Medulla oblongata (tissue), 1 donor: ENCODE data around the gene DCAF11.

Experiments used
- DNase-seq: peaks from one replicate; pipeline ENCODE4 v3.0.0-alpha.2; 2015; ENCODE audit errors: extremely low spot score

DCAF11 gene

DNA sequence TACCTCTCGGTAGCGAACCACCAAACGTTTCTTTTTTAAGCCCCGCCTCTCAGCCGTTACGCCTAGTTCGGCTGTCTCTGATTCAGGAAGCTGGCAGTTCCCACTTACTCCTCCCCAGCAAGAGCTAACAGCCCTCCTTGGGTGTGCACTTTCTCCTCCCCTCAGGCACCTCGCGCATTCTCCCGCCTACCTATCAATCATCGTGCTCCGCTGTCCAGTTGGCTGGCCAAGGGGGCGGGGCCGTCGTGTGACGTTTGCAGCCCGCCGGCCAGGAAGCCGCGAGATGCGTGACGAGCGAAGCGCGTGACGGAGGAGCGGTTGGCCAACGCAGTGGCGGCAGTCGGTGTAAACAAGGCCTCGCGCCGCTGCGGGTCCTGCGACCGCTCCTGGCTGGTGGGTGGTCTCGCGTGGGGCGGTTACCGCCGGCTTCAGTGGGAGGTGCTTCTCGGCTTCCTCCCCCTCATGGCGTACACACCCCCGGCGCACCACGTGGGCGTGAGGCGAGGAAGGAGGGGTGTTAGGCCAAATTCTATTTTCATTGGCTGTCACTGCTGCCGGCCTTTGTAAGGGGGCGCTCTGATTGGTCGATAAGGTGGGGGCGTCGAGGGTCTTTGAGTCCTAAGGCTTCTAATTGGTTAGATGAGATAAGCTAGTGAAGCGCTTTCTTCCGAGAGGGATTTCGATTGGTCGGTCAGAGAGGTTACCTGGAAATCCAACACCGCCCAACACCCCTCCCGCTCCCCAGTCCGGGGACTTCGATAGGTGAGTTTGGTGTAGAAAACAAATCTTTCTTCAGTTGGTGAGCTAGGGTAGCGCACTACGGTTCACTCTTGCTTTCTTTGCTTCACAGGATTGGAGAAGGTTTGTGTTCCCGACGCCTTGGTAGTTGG is at the start of gene DCAF11, which contains the start of gene NRL:
Gene DCAF11, plus strand, starts transcription at position 246 of the 890 bp plus-strand sequence. CDS start 818 bp downstream, outside the sequence.
Gene NRL, minus strand, starts transcription at position 418 of the 890 bp plus-strand sequence. CDS start 32,101 bp downstream, outside the sequence.
- peak; percentile 100 for DNase-seq

DNA sequence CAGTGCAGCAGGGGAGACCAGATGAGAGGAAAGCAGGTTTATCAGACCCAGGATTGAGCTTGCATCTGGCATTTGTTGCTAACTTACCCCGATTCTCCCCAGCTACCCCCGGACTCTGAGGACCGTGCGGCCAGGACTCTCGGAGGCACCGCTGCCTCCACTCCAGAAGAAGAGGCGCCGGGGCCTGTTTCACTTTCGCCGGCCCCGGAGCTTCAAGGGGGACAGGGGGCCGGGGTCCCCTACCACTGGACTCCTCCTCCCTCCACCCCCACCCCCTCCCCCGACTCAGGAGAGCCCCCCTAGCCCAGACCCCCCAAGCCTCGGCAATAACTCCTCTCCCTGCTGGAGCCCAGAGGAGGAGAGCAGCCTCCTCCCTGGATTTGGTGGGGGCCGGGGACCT is 49.7 kb upstream of the DCAF11 start:
- DNase-seq: no peak

DNA sequence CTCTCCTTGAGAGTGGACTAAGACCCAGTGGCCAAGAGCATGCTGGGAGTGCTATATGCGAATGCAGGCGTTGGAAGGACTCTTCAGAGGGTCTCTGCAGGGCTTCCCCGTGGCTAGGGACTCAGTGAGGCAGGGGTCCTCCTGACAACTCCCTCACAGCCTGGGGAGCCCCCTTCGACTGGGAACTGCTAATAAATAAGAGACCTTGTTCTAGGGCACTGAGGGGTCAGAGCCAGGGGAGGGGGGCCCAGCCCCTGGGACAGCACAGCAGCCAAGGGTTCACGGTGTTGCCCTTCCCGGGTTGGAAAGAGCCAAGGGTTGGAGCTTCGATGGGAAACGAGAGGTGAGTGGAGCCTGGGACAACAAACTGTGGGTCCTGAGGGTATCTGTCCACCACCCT is 49.2 kb upstream of the DCAF11 start:
- no peak for DNase-seq

DNA sequence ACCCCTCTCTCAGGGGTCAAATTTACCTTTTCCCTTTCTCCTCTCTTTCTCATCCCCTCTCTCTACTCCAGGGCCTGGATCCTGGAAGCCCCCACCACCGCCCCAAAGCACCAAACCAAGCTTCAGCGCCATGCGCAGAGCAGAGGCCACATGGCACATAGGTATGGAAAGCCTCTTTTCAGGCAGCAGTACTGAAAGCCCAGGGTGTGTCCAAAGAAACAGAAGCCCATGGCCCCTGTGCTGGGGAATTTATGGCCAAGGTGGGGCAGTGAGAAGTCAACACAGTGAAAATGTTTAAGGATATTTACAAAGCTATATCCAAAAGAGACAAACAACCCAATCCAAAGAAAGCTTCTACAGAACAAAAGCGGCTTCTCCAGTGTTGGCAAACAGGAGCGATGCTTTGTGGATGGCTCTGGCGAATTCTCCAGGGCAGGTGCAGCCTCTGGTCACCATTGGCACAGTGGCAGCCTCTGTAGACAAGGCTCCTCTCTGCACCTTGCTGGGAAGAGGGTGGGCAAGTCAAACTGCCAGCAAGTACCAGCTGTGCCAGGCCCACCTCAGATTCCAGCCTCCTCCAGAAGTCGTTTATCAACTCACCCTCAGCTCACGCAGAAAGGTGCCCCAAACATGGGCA is 48.0 kb upstream of the DCAF11 start:
- DNase-seq: no peak

DNA sequence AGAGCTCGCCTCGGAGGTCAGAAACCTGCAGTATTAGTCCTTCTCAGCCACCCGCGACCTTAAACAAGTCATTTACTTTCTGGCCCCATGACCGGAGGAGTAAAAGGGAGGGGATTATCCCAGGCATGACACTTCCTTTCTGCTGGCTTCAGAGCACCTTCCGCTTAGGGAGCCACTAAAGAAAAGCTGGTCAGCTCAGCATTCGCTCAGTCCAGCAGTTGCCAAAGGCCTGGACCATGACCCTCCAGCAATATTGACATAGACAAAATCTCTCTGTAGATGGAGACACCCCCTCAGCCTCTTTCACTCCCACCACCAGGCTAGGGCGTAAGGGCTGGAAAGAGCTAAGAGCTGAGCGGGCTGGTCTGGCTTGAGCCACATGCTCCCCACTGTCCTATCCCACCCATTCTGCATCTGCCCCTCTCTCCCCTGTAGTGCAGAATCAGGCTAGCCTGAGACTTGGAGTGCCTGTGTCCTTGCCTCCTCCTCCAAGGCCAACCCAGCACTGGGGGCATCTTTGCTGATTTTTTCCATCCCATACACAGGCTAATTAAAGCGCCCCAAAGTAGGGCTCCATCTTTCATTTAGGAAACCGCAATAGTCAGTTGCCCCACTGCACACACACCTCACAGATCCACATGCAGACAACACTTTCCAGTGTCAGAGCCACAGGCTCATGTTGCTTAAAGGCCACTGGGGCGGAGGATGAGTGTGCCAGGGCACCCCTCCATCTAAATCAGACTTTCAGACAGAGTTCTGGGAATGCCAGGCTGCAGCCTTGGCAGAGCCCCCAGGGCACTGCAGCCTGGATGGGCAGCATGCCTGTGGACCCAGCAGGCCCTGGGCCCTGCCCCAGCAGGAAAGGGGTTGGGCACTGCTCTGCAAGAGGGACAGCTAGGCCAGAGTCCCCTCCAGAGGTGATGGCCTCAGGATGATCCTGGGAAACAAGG is 47.2 kb upstream of the DCAF11 start:
- peak; percentile 66 for DNase-seq

GRCh38 chr14:24068711-24069410 is 45.7 kb upstream of the DCAF11 start:
- no peak for DNase-seq

GRCh38 chr14:24069411-24069735 is 45.2 kb upstream of the DCAF11 start:
- no peak for DNase-seq

DNA sequence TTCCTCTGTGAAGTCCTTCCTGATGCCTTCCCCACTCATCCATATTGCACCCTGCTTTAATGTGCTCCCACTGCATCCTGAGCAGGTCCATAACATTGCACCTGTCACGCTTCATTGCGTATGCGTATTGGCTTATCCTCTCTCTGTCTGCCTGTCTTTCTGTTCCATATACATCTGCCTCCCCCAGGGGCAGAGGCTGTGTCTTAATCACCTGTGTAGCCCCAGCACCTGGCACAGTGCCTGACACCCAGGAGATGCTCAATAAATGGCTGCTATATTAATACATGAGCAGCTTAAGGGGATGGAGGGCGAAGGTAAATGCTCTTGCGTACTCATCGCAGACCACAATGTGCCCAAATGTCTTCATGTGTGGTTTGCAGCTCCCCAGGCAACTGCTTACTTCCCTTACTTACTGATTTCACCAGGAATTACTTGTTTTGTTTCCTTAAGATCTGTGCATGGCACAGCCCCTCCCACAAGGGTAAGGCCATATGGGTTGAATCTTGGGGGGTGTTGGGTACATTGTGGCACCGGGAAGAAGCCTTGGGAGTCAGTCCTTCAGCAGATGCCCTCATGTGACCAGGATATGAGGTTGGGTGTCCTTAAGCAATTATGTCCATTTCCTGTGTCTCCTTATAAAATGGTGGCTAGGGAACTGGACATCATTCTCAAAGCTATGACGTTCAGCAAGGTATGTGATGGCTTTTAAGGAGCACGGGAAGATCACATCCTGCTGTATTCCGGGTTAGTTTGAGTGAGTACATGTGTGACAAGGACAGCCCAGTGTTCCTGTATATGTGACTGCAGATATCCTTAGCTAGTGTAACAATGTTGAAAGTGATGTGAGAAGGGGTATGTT is 44.1 kb upstream of the DCAF11 start:
- no peak for DNase-seq

GRCh38 chr14:24071144-24071697 is 43.4 kb upstream of the DCAF11 start, which contains the start of gene CPNE6:
CPNE6 (plus strand) TSS chr14:24071562; CDS start chr14:24072937, 1,375 bp downstream.
- DNase-seq: no peak

- no peak for DNase-seq
Observed at GRCh38 chr14:24071836-24072430, 42.6 kb upstream of the DCAF11 start.

- DNase-seq: peak; percentile 57
Observed at GRCh38 chr14:24072436-24072835, 42.1 kb upstream of the DCAF11 start.

GRCh38 chr14:24072881-24073877 is 41.4 kb upstream of the DCAF11 start:
- DNase-seq: no peak

DNA sequence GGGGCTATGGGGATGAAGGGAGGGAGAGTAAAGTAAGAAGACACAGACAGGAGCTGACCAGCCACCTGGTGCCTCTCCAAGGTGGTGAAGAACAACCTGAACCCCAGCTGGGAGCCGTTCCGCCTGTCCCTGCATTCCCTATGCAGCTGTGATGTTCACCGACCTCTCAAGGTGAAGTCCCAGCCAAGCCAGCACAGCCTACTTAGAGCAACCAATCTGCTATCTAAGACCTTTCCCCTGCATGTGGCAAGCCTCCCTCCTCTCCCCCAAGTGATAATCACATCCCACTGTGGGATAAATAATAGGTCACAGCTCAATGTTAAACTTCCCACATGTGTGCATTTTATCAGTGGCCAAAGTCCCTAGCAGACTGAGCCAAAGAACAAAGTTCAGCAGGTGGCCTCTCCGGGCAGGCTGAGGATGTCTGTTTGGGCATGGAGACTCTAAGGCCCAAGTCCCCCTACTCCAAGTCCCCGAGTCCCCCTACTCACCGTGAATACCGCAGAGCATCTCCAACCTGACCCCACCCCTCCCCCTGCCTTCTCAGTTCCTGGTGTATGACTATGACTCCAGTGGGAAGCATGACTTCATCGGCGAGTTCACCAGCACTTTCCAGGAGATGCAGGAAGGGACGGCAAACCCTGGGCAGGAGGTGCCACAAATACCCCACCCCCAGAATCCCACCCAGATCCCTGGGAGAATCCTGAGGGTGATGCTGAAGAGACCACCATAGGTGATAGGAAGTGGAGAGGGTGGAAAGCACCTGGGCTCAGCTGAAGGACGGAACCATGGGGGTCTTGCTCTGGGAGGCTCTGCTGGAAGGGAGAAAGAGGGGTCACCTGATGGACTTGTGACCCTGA is 39.7 kb upstream of the DCAF11 start:
- DNase-seq: no peak

DNA sequence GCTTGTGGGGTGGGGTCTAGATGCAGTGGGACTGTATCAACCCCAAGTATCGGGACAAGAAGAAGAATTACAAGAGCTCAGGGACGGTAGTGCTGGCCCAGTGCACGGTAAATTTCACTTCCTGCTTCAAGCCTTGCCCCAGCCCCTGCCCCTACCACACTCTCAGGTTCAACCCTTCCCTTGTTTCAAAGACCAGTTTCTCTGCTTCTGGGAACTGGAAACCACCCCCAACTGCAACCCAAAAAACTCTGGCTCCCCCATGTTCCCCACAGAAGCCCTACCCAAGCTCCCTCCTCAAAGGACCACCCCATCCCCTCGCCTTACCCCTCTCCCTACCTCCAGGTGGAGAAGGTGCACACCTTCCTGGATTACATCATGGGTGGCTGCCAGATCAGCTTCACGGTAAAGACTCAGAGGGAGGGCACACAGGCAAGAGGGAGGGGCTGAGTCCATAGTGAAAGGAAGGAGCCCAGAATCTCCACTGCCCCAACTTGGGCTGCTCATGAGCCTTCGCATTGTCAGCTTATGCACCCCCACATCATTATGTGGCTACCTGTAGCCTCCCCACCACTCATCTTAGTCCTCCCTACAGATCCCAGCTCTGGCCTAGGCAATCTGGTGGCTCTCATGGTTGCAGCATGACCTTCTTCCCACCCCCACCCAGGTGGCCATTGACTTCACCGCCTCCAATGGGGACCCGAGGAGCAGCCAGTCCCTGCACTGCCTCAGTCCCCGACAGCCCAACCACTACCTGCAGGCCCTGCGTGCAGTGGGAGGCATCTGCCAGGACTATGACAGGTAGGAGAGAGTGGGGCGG is 38.9 kb upstream of the DCAF11 start:
- no peak for DNase-seq

DNA sequence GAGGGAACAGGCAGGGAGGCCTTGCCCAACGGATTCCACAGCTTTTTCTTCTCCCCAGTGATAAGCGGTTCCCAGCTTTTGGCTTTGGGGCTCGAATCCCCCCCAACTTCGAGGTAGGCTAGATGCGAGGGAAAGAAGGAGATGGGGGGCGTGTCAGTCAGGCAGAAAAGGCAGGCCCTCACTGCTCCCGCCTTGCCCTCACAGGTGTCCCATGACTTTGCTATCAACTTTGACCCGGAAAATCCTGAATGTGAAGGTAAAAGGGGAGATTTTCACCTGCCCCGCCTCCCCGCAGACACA is 38.3 kb upstream of the DCAF11 start:
- no peak for DNase-seq

GRCh38 chr14:24077086-24077485 is 37.5 kb upstream of the DCAF11 start:
- DNase-seq: no peak

DNA sequence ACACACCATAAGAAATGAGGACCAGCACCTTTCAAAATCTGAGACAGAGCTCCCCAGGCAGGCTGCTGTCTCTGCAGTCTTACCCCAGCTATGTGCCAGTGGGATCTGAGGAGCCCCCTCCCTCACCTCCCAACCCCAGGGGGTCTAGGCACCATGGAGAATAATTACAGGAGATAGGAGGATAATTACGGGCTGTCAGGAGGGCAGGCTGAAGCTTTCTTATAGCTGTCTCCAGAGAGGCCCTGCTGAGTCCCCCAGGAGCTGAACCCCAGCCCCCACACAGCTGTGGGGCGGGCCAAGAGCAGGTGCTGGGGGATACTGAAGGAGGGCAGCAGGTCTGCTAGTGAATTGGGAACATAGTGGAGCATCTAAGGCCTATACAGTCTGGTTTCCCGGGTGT is 36.4 kb upstream of the DCAF11 start:
- no peak for DNase-seq
